Astrocyte of the cerebellum (primary cell): ENCODE data around the gene PFKFB4.

Experiments used
- DNase-seq: peaks from one replicate; pipeline ENCODE4 v3.0.0-alpha.2; 2011; ENCODE audit warnings: low read depth
- H3K4me3 ChIP-seq: 2 replicates; pipeline ENCODE4 v1.5.1; 2011; ENCODE audit warnings: mild to moderate bottlenecking, low read depth, low read length, moderate library complexity
- CTCF ChIP-seq: IDR thresholded peaks from 2 replicates; pipeline ENCODE4 v1.5.1; 2012; ENCODE audit warnings: low read length, low read depth, moderate library complexity, mild to moderate bottlenecking; ENCODE audit errors: missing control alignments
- in situ Hi-C: cut with HindIII; loops from 2 replicates; pipeline ENCODE4 v1.10.0; 2017; ENCODE audit warnings: low sequenced_read_pairs

Gene PFKFB4

GRCh38 chr3:48573973-48574585 is 17.5 kb upstream of the PFKFB4 start:
- H3K4me3 ChIP-seq = no peak overlapping the region
- TF ChIP-seq CTCF = no peak
- in situ Hi-C loops = no loop called here
- DNase-seq = no peak

- no peak for DNase-seq
- no peak for TF ChIP-seq CTCF
- H3K4me3 ChIP-seq = no peak overlapping the region
- in situ Hi-C loops = no loop called here
Observed at GRCh38 chr3:48572517-48572916, 15.9 kb upstream of the PFKFB4 start.

- no peak overlapping the region for H3K4me3 ChIP-seq
- no peak for DNase-seq
- no peak for TF ChIP-seq CTCF
- in situ Hi-C loops = no loop called here
Observed at GRCh38 chr3:48571938-48572337, 15.3 kb upstream of the PFKFB4 start.

GRCh38 chr3:48569808-48570450 is 13.3 kb upstream of the PFKFB4 start:
- no peak for DNase-seq
- TF ChIP-seq CTCF = no peak
- in situ Hi-C loops = no loop called here
- no peak overlapping the region for H3K4me3 ChIP-seq

GRCh38 chr3:48569400-48569799 is 12.8 kb upstream of the PFKFB4 start:
- no peak for DNase-seq
- H3K4me3 ChIP-seq = no peak overlapping the region
- in situ Hi-C loops = no loop called here
- TF ChIP-seq CTCF = no peak

- H3K4me3 ChIP-seq = no peak overlapping the region
- in situ Hi-C loops = no loop called here
- TF ChIP-seq CTCF = no peak
- no peak for DNase-seq
Observed at GRCh38 chr3:48568476-48568875, 11.9 kb upstream of the PFKFB4 start.
